Measurements from ENCODE around the gene VSIG10L2. TPM values are rescaled to one million over a fixed set of nuclear protein-coding genes. Genes with fewer than 3 reads are reported as not detected.

VSIG10L2 gene
- total RNA-seq, 1 experiment from 2014 or later = not detected

GRCh38 chr11:125941619-125942611 is 3.9 kb upstream of the VSIG10L2 start:
- Mint-ChIP-seq H3K27ac (peak overlapping the region in 1 of 3 experiments; percentile 80; a peak in 4 of 7 replicates), H3K27me3 (ENCODE audit: low read depth) (no peaks in the 10 kb centered on the region)
- H3K27ac ChIP-seq (ENCODE audit: insufficient read length, low read depth, low read length) = no peak overlapping the region

More at GRCh38 chr11:125941619-125942611, 3.9 kb upstream of the VSIG10L2 start:
- peak; percentile 91 for DNase-seq
- Histone ChIP-seq H2BK20ac (ENCODE audit: low read depth, low read length, poor library complexity, severe bottlenecking) (no peak overlapping the region), H4K91ac (ENCODE audit: insufficient read length, low read depth, low read length) (no peak overlapping the region), H4K8ac (replicated peaks; ENCODE audit: insufficient read length, low read depth, low read length) (no peak overlapping the region), H3K23me2 (ENCODE audit: insufficient read length, low read depth, low read length, poor library complexity, severe bottlenecking) (no peaks in the 10 kb centered on the region), H3K9me3 (ENCODE audit: control insufficient read depth, low read depth, low read length) (no peaks in the 10 kb centered on the region), H4K5ac (ENCODE audit: insufficient read length, low read depth, low read length) (no peak overlapping the region), H3K27me3 (ENCODE audit: insufficient read depth, low read length) (no peaks in the 10 kb centered on the region), H2BK5ac (ENCODE audit: insufficient read length, low read length) (no peak overlapping the region), H3K79me2 (ENCODE audit: insufficient read depth, low read length) (no peaks in the 10 kb centered on the region), H3K14ac (ENCODE audit: insufficient read depth, low read length) (no peak overlapping the region), H3K4me1 (ENCODE audit: insufficient read depth, low read length) (peaks cover 3% of the 10 kb centered on the region; the same call in 1 of the 2 replicates), H2AFZ (ENCODE audit: low read length) (no peak overlapping the region), H4K20me1 (ENCODE audit: control insufficient read depth, insufficient read depth, insufficient read length) (no peaks in the 10 kb centered on the region), H2AK5ac (ENCODE audit: insufficient read length, low read length) (no peak overlapping the region), H3K56ac (ENCODE audit: insufficient read length, low read depth, low read length) (no peak overlapping the region), H3K4me2 (ENCODE audit: insufficient read depth, insufficient read length, low read length) (no peak overlapping the region), H3T11ph (ENCODE audit: low read length) (no peak overlapping the region), H3K18ac (ENCODE audit: insufficient read length, low read depth, low read length) (peak overlapping the region; percentile 83), H3K79me1 (ENCODE audit: insufficient read depth, low read depth, low read length, poor library complexity, severe bottlenecking) (no peaks in the 10 kb centered on the region), H2BK120ac (ENCODE audit: low read depth, low read length, poor library complexity, severe bottlenecking) (no peak overlapping the region), H3K4ac (ENCODE audit: low read depth, low read length) (no peak overlapping the region), H3K23ac (ENCODE audit: insufficient read length, low read depth, low read length) (no peak overlapping the region), H2BK12ac (ENCODE audit: insufficient read length, low read depth, low read length) (no peak overlapping the region), H3K9ac (ENCODE audit: extremely low read depth, insufficient read length, low read length) (no peak overlapping the region), H2BK15ac (ENCODE audit: low read depth, low read length) (no peak overlapping the region)
- no CpG with 5 or more reads among the region's 20 CpGs for WGBS (ENCODE audit: extremely low coverage, insufficient read length, low lambda C conversion rate)
- no peaks in the 10 kb centered on the region for H3K9me3 Mint-ChIP-seq
- no peaks in the 10 kb centered on the region; a peak in 1 of 7 replicates for H3K36me3 Mint-ChIP-seq (ENCODE audit: insufficient read depth in 1 of 3, low read depth in 3 of 3)
- H3K4me3 Mint-ChIP-seq = no peak overlapping the region; a peak in 1 of 5 replicates
- H3K4me1 Mint-ChIP-seq = peaks cover 19 to 27% of the 10 kb centered on the region in 2 experiments
- TF ChIP-seq CTCF (conservative IDR thresholded peaks at IDR 0.05) = peak; percentile 90

All from H9 (cell line).